HG02763 (cell line): Measurements from ENCODE around the gene NDUFA7.
A peak's percentile ranks its signal among the peaks of the same experiment; 100 is the strongest.
"Not testable (repeated sequence)": the region's sequence is repeated elsewhere in the genome, so short reads cannot be mapped to it uniquely, and the experiment has no call there.

Source experiments
- ATAC-seq: cut with Tn5 transposase; IDR thresholded peaks from one replicate; pipeline ENCODE4 v1.9.1; 2021; ENCODE audit warnings: mild to moderate bottlenecking, moderate library complexity; ENCODE audit not compliant: unreplicated experiment

NDUFA7 gene

GRCh38 chr19:8321067-8321985 is at the start of gene NDUFA7, which contains the start of gene RPS28:
NDUFA7 (minus strand) TSS chr19:8321375; CDS start chr19:8321358, 17 bp downstream.
RPS28 (plus strand) TSS chr19:8321496; CDS start chr19:8321531, 35 bp downstream.
- peak; percentile 90 for ATAC-seq

GRCh38 chr19:8370176-8371010 is 49.2 kb upstream of the NDUFA7 start:
- ATAC-seq, result no peak

GRCh38 chr19:8367327-8368001 is 46.3 kb upstream of the NDUFA7 start:
- ATAC-seq, result no peak

GRCh38 chr19:8366961-8367326 is 45.8 kb upstream of the NDUFA7 start:
- no peak for ATAC-seq

GRCh38 chr19:8366121-8366581 is 45.0 kb upstream of the NDUFA7 start:
- no peak for ATAC-seq

- no peak for ATAC-seq
Observed at GRCh38 chr19:8363803-8364771, 42.9 kb upstream of the NDUFA7 start, which contains the start of gene ANGPTL4. ANGPTL4 (plus strand) TSS chr19:8364155; CDS start chr19:8364322, 167 bp downstream.

GRCh38 chr19:8361921-8362793 is 41.0 kb upstream of the NDUFA7 start:
- ATAC-seq, result no peak

GRCh38 chr19:8360196-8360595 is 39.0 kb upstream of the NDUFA7 start:
- no peak for ATAC-seq

- no peak for ATAC-seq
Observed at GRCh38 chr19:8358948-8359347, 37.8 kb upstream of the NDUFA7 start.

- no peak for ATAC-seq
Observed at GRCh38 chr19:8357007-8357521, 35.9 kb upstream of the NDUFA7 start.

- no peak for ATAC-seq
Observed at GRCh38 chr19:8355631-8356402, 34.6 kb upstream of the NDUFA7 start.

- ATAC-seq, result not testable (repeated sequence)
Observed at GRCh38 chr19:8352845-8353244, 31.7 kb upstream of the NDUFA7 start.

GRCh38 chr19:8352134-8352827 is 31.1 kb upstream of the NDUFA7 start:
- ATAC-seq, result no peak

GRCh38 chr19:8349629-8350372 is 28.6 kb upstream of the NDUFA7 start:
- ATAC-seq, result not testable (repeated sequence)

- ATAC-seq, result no peak
Observed at GRCh38 chr19:8343483-8343844, 22.3 kb upstream of the NDUFA7 start.

- ATAC-seq, result peak; percentile 87
Observed at GRCh38 chr19:8342684-8343482, 21.7 kb upstream of the NDUFA7 start, which contains the start of gene KANK3. KANK3 (minus strand) TSS chr19:8343262; CDS start chr19:8337828, 5,434 bp downstream.
